MM.1S (cell line): Measurements from ENCODE around the gene HACL1.

Source experiments
- DNase-seq: peaks from one replicate; pipeline ENCODE4 v3.0.0-alpha.2; 2015
- H2AFZ ChIP-seq: fragments of 300-600 bp; sonication (generic); 2 replicates; pipeline ENCODE4 v1.6.0; 2016; ENCODE audit warnings: antibody characterized with exemption, low read length
- H3F3A ChIP-seq: fragments of 300-600 bp; sonication (generic); 2 replicates; pipeline ENCODE4 v1.6.1; 2016; ENCODE audit warnings: mild to moderate bottlenecking, antibody characterized with exemption, low read length, moderate library complexity, mixed read lengths; ENCODE audit not compliant: insufficient read depth
- H3K27ac ChIP-seq: fragments of 300-600 bp; sonication (generic); 2 replicates; pipeline ENCODE4 v1.5.1; 2016; ENCODE audit warnings: mild to moderate bottlenecking, low read length
- H3K27me3 ChIP-seq: fragments of 300-600 bp; sonication (generic); replicated peaks from 2 replicates; pipeline ENCODE4 v1.6.0; 2016; ENCODE audit warnings: low read length; ENCODE audit not compliant: insufficient read depth
- H3K36me3 ChIP-seq: fragments of 300-600 bp; sonication (generic); replicated peaks from 2 replicates; pipeline ENCODE4 v1.6.1; 2016; ENCODE audit warnings: mild to moderate bottlenecking, low read length, mixed read lengths; ENCODE audit not compliant: insufficient read depth
- H3K4me1 ChIP-seq: fragments of 300-600 bp; sonication (generic); 2 replicates; pipeline ENCODE4 v1.6.1; 2016; ENCODE audit warnings: low read length, mixed read lengths
- H3K4me2 ChIP-seq: fragments of 300-600 bp; sonication (generic); 2 replicates; pipeline ENCODE4 v1.6.0; 2016; ENCODE audit warnings: low read depth, low read length
- H3K4me3 ChIP-seq: fragments of 300-600 bp; sonication (generic); 2 replicates; pipeline ENCODE4 v1.5.1; 2016; ENCODE audit warnings: low read length, mixed read lengths
- H3K79me2 ChIP-seq: fragments of 300-600 bp; sonication (generic); 2 replicates; pipeline ENCODE4 v1.6.1; 2016; ENCODE audit warnings: mixed run types, low read length, mixed read lengths
- H3K9ac ChIP-seq: fragments of 300-600 bp; sonication (generic); 2 replicates; pipeline ENCODE4 v1.6.1; 2016; ENCODE audit warnings: low read length, mixed read lengths
- H3K9me2 ChIP-seq: fragments of 300-600 bp; sonication (generic); replicated peaks from 2 replicates; pipeline ENCODE4 v1.6.1; 2016; ENCODE audit warnings: mild to moderate bottlenecking, low read length, mixed read lengths; ENCODE audit not compliant: insufficient read depth
- H3K9me3 ChIP-seq: fragments of 300-600 bp; sonication (generic); replicated peaks from 2 replicates; pipeline ENCODE4 v1.6.1; 2016; ENCODE audit warnings: mild to moderate bottlenecking, low read length, mixed read lengths; ENCODE audit not compliant: insufficient read depth
- H4K20me1 ChIP-seq: fragments of 300-600 bp; sonication (generic); 2 replicates; pipeline ENCODE4 v1.6.1; 2016; ENCODE audit warnings: mild to moderate bottlenecking, low read length, moderate library complexity, mixed read lengths; ENCODE audit not compliant: insufficient read depth
- EZH2 ChIP-seq: fragments of 300-600 bp; sonication (generic); optimal IDR thresholded peaks from 2 replicates; pipeline ENCODE3; 2017; ENCODE audit warnings: low read depth, mild to moderate bottlenecking, antibody characterized with exemption, low read length, mixed read lengths
- EZH2phosphoT487 ChIP-seq: fragments of 300-600 bp; sonication (generic); IDR thresholded peaks from 2 replicates; pipeline ENCODE4 v1.6.1; 2018; ENCODE audit warnings: antibody characterized with exemption, low read length
- TF ChIP-seq, protein P1 (sequence below): fragments of 300-600 bp; sonication (generic); IDR thresholded peaks from 2 replicates; pipeline ENCODE4 v1.5.1; 2016; ENCODE audit warnings: antibody characterized with exemption, low read length, mixed read lengths

HACL1 gene

DNA sequence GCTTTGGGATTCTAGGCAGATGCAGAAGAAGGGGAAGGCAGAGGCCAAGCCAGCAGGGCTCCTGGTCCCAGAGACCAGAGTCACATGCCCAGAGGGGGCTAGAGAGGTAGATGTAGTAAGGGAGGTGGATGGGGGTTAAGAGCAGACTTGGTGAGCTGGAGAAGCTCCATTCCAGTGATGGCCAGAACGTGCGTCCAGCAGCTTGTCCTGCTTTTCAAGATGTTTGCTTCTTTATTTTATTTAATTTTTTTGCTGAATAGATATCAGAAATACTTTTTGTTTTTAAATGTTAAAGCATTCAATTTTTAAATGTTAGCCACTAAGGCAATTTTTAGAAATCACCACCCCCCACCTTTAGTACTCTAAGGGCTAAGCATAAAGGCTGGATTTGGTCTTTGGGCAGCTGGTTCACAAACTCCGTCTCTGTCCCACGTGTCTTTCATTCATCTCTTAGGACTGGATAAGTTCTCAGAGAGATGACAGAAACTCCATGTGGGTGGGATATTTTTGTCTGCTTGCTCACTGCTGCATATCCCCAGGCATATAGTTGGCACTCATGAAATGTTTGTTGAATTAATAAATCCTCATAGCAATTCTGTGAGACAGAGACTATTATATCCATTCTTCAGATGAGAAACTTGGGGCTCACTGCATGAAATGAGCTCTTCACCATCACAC is 86.6 kb downstream of the HACL1 start:
- H3K27me3 ChIP-seq = no peaks in the 10 kb centered on the region

DNA sequence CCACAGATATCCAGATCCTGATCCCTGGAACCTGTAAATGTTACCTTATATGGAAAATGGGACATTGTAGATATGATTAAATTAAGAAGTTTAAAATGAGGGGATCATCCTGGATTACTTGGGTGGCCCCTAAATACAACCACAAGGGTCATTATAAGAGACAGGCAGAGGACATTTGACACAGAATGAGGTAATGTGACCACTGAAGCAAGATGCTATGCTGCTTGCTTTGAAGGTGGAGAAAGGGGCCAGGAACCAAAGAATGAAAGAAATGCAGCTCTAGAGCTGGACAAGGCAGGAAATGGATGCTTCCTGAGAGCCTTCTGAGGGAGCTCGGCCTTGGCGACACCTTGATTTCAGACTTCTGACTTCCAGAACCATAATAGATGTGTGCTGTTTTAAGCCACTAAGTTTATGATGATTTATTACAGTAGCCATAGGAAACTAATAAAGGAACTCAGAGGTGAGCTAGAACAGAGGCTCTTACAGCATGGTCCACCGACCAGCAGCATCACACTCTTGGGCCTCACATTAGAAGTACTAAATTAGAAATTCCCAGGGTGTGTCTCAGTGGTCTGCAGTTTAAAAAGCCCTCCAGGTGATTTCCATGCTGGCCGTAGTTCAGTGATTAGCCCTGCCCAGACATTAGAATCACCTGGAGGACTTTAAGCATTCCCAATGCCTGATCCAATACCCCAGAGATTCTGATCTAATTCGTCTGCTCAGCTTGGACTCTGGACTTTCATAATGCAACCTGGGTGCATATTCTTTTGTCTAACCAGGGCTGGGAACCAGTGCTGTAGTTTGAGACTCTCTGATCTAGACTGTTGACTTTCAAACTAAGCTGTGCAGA is 87.3 kb downstream of the HACL1 start:
- DNase-seq = no peak
- no peak overlapping the region for H3K4me2 ChIP-seq
- no peak overlapping the region for H3K27ac ChIP-seq
- H3K4me1 ChIP-seq = no peaks in the 10 kb centered on the region
- H3K9ac ChIP-seq = no peak overlapping the region
- H3K79me2 ChIP-seq = no peaks in the 10 kb centered on the region
- no peaks in the 10 kb centered on the region for H3K9me3 ChIP-seq
- H3K36me3 ChIP-seq = no peaks in the 10 kb centered on the region
- H4K20me1 ChIP-seq = no peaks in the 10 kb centered on the region
- H3K27me3 ChIP-seq = no peaks in the 10 kb centered on the region
- TF ChIP-seq EZH2 (no peak), EZH2phosphoT487 (no peak)
- TF ChIP-seq, protein P1, sequence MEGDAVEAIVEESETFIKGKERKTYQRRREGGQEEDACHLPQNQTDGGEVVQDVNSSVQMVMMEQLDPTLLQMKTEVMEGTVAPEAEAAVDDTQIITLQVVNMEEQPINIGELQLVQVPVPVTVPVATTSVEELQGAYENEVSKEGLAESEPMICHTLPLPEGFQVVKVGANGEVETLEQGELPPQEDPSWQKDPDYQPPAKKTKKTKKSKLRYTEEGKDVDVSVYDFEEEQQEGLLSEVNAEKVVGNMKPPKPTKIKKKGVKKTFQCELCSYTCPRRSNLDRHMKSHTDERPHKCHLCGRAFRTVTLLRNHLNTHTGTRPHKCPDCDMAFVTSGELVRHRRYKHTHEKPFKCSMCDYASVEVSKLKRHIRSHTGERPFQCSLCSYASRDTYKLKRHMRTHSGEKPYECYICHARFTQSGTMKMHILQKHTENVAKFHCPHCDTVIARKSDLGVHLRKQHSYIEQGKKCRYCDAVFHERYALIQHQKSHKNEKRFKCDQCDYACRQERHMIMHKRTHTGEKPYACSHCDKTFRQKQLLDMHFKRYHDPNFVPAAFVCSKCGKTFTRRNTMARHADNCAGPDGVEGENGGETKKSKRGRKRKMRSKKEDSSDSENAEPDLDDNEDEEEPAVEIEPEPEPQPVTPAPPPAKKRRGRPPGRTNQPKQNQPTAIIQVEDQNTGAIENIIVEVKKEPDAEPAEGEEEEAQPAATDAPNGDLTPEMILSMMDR = no peak
- H2AFZ ChIP-seq = no peak overlapping the region
- H3K4me3 ChIP-seq = no peak overlapping the region
- no peaks in the 10 kb centered on the region for H3K9me2 ChIP-seq
- no peaks in the 10 kb centered on the region for H3F3A ChIP-seq

More for the DNA sequence above, 86.6 kb downstream of the HACL1 start:
- Histone ChIP-seq H3K36me3 (no peaks in the 10 kb centered on the region), H4K20me1 (no peaks in the 10 kb centered on the region), H3K9me3 (no peaks in the 10 kb centered on the region), H3K4me3 (no peak overlapping the region), H3K4me1 (no peaks in the 10 kb centered on the region), H3K9ac (no peak overlapping the region), H3K27ac (no peak overlapping the region), H3K9me2 (no peaks in the 10 kb centered on the region), H3K79me2 (no peaks in the 10 kb centered on the region), H2AFZ (no peak overlapping the region), H3K4me2 (no peak overlapping the region), H3F3A (no peaks in the 10 kb centered on the region)
- TF ChIP-seq, protein P1 = no peak
- TF ChIP-seq EZH2 = no peak
- no peak for TF ChIP-seq EZH2phosphoT487
- DNase-seq = no peak

DNA sequence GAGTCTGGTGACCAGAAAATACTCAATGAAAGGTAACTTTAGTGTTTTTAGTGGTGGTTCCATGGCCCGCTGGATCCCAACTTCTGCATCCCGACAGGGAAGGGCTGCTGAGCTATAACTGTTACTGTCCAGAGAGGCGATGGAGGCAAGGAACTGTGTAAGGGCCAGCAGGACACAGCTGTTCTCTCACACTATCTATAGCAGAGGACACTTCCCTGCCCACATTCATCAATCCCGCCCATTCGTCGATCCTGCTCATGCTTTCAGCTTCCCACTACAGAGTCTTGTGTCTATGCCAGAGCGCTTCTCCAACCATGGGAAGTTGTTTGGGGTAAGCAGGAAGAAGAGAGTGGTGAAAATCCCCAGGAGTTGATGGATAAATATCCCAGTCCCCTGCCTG is 88.3 kb downstream of the HACL1 start:
- Histone ChIP-seq H3K4me1 (no peaks in the 10 kb centered on the region), H3K4me3 (no peak overlapping the region), H3K27me3 (no peaks in the 10 kb centered on the region), H2AFZ (no peak overlapping the region), H4K20me1 (no peaks in the 10 kb centered on the region), H3K9me2 (no peaks in the 10 kb centered on the region), H3F3A (no peaks in the 10 kb centered on the region), H3K9me3 (no peaks in the 10 kb centered on the region), H3K4me2 (no peak overlapping the region), H3K36me3 (no peaks in the 10 kb centered on the region), H3K79me2 (no peaks in the 10 kb centered on the region), H3K27ac (no peak overlapping the region), H3K9ac (no peak overlapping the region)
- TF ChIP-seq EZH2 = no peak
- TF ChIP-seq, protein P1 = no peak
- TF ChIP-seq EZH2phosphoT487 = no peak
- DNase-seq = no peak
